HEK293T (cell line): ENCODE results near the gene CDC25A.

ENCODE experiments used
- CTCF ChIA-PET: fragments of 350-600 bp; formaldehyde crosslinking; extraction: SDS; loops from one replicate; lab custom pipeline; 2021; ENCODE audit warnings: antibody characterized with exemption, inconsistent platforms; lab: Yijun Ruan, JAX
- POLR2A ChIA-PET: fragments of 350-600 bp; formaldehyde crosslinking; extraction: SDS; loops from one replicate; lab custom pipeline; 2020; ENCODE audit warnings: antibody characterized with exemption, inconsistent platforms; lab: Yijun Ruan, JAX
- DNase-seq: peaks from one replicate; pipeline ENCODE4 v3.0.0; 2012; ENCODE audit warnings: mixed read lengths; ENCODE audit errors: extremely low spot score
- ARNT ChIP-seq: fragments of 450-650 bp; IDR thresholded peaks from 2 replicates; pipeline ENCODE4 v1.6.1; 2017; ENCODE audit warnings: mild to moderate bottlenecking
- BHLHE40 ChIP-seq: fragments of 450-650 bp; IDR thresholded peaks from 2 replicates; pipeline ENCODE4 v1.6.1; 2016; ENCODE audit warnings: mild to moderate bottlenecking, moderate library complexity, borderline replicate concordance
- CTBP1 ChIP-seq: fragments of 450-650 bp; IDR thresholded peaks from 2 replicates; pipeline ENCODE4 v1.6.1; 2016; ENCODE audit warnings: borderline replicate concordance
- ELF4 ChIP-seq: fragments of 450-650 bp; IDR thresholded peaks from 2 replicates; pipeline ENCODE4 v1.6.1; 2017; ENCODE audit warnings: antibody characterized with exemption
- FOXA1 ChIP-seq: fragments of 450-650 bp; IDR thresholded peaks from 2 replicates; pipeline ENCODE4 v1.6.1; 2016; ENCODE audit warnings: mild to moderate bottlenecking
- FOXK2 ChIP-seq: fragments of 450-650 bp; IDR thresholded peaks from 2 replicates; pipeline ENCODE4 v1.6.1; 2016; ENCODE audit warnings: mild to moderate bottlenecking
- FOXM1 ChIP-seq: fragments of 450-650 bp; IDR thresholded peaks from 2 replicates; pipeline ENCODE4 v1.6.1; 2017; ENCODE audit warnings: mild to moderate bottlenecking, borderline replicate concordance
- HDGF ChIP-seq: fragments of 450-650 bp; IDR thresholded peaks from 2 replicates; pipeline ENCODE4 v1.6.1; 2017; ENCODE audit warnings: antibody characterized with exemption, borderline replicate concordance
- L3MBTL2 ChIP-seq: fragments of 450-650 bp; conservative IDR thresholded peaks from 2 replicates; pipeline ENCODE4 v1.6.1; 2016; ENCODE audit warnings: mild to moderate bottlenecking
- LEF1 ChIP-seq: fragments of 450-650 bp; IDR thresholded peaks from 2 replicates; pipeline ENCODE4 v1.6.1; 2017; ENCODE audit warnings: mild to moderate bottlenecking, borderline replicate concordance
- NFRKB ChIP-seq: fragments of 450-650 bp; IDR thresholded peaks from 2 replicates; pipeline ENCODE4 v1.6.1; 2016; ENCODE audit warnings: mild to moderate bottlenecking, moderate library complexity
- SP1 ChIP-seq: fragments of 450-650 bp; IDR thresholded peaks from 2 replicates; pipeline ENCODE4 v1.6.1; 2017
- SUZ12 ChIP-seq: fragments of 450-650 bp; IDR thresholded peaks from 2 replicates; pipeline ENCODE4 v1.6.1; 2016; ENCODE audit warnings: mild to moderate bottlenecking
- TARDBP ChIP-seq: fragments of 450-650 bp; IDR thresholded peaks from 2 replicates; pipeline ENCODE4 v1.6.1; 2016
- ZNF384 ChIP-seq: fragments of 450-650 bp; IDR thresholded peaks from 2 replicates; pipeline ENCODE4 v1.6.1; 2016
- TF ChIP-seq, protein P1 (sequence below): fragments of 450-650 bp; IDR thresholded peaks from 2 replicates; pipeline ENCODE4 v1.6.1; 2016

CDC25A gene

DNA sequence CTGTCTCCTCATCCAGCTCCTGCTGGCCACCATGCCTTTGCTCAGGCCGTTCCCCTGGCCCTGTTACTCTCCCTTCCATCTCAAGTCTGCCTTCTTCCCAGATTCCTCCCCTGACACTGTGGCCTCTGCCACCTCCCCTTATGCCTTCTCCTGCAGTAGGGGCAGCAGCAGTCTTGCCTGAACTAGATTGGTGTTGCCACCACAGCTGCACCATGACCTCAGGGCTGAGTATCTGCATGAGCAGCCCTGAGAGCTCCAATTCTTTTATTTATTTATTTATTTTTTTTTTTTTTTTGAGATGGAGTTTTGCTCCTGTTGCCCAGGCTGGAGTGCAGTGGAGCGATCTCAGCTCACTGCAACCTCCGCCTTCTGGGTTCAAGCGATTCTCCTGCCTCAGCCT, 21.2 kb upstream of the CDC25A start:
- no peak for DNase-seq
- ChIA-PET POLR2A (interaction anchor here (1.4 to 1.8 kb wide), 2 partner anchors 10 to 21 kb away, joined by 4 read pairs; partner anchors contain the start of gene CDC25A), CTCF (no interaction called here)
- TF ChIP-seq ZNF384 (peak; percentile 61; the same call in 1 of the 2 replicates), BHLHE40 (no peak)

DNA sequence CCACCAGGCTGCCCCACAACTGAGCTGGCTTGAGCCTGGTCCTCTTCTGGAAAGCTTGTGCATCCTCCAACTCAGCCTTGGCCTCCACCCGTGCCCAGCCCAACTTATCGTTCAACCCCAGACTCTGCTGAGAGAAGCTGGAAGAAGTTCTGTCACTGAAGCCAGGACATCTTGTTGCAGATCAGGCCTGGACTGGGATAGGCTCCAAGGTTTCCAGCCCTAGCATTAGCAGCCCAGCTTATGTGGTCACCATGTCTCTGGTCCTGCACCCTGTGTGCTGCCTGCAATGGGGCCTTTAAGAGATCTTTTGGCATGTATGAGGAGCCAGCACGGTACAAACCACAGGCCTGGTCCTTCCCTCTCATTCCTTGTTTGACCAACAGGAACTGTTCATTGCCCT, 19.9 kb upstream of the CDC25A start:
- CTCF ChIA-PET, result interaction anchor here (0.5 kb wide), 1 partner anchor 200 kb away, joined by 3 read pairs; no protein-coding TSS in a partner anchor
- TF ChIP-seq TARDBP (no peak), ARNT (no peak), FOXA1 (no peak), SUZ12 (no peak), NFRKB (no peak), SP1 (no peak)
- POLR2A ChIA-PET, result no interaction called here
- DNase-seq, result no peak

DNA sequence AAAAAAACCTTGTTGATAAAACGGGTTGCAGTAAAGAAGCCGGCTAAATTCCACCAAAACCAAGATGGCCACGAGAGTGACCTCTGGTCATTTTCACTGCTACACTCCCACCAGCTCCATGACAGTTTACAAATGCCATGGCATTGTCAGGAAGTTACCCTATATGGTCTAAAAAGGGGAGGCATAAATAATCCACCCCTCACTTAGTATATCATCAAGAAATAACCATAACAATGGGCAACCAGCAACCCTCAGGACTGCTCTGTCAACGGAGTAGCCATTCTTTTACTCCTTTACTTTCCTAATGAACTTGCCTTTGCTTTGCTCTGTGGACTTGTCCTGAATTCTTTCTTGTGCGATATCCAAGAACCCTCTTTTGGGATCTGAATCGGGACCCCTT, 14.4 kb upstream of the CDC25A start:
- POLR2A ChIA-PET, result no interaction called here
- TF ChIP-seq SUZ12 (no peak), CTBP1 (no peak), TARDBP (no peak), ARNT (no peak), ELF4 (no peak), BHLHE40 (no peak), ZNF384 (no peak), FOXA1 (no peak), LEF1 (no peak), FOXM1 (no peak), FOXK2 (no peak), NFRKB (no peak), L3MBTL2 (no peak), SP1 (no peak)
- TF ChIP-seq, protein P1, sequence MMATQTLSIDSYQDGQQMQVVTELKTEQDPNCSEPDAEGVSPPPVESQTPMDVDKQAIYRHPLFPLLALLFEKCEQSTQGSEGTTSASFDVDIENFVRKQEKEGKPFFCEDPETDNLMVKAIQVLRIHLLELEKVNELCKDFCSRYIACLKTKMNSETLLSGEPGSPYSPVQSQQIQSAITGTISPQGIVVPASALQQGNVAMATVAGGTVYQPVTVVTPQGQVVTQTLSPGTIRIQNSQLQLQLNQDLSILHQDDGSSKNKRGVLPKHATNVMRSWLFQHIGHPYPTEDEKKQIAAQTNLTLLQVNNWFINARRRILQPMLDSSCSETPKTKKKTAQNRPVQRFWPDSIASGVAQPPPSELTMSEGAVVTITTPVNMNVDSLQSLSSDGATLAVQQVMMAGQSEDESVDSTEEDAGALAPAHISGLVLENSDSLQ, result no peak
- CTCF ChIA-PET, result no interaction called here
- DNase-seq, result no peak

DNA sequence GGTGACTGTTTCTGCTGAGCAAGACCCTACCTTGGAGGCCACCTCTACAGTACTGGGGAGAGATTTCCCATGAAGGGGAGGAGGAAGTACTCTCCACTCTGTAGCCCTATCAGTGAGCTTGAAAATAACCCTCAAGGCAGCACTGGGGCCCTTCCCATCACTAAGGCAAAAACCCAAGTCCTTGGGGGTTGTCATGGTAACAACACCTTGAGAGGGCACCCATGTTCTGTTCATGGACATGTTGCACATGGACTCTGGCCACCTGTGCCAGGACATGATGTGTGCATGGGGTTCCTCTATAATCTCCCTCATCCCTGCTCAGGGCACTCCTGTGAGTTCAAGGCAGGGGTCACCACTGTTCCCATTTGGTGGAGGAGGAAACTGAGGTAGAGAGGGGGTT, 10.9 kb upstream of the CDC25A start:
- DNase-seq, result no peak
- POLR2A ChIA-PET, result interaction anchor here (1.7 kb wide), 1 partner anchor 11 kb away, joined by 6 read pairs; the partner anchor contains the start of gene CDC25A
- CTCF ChIA-PET, result interaction anchor here (0.9 kb wide), 1 partner anchor 79 kb away, joined by 3 read pairs; no protein-coding TSS in a partner anchor
- TF ChIP-seq ARNT, result no peak

DNA sequence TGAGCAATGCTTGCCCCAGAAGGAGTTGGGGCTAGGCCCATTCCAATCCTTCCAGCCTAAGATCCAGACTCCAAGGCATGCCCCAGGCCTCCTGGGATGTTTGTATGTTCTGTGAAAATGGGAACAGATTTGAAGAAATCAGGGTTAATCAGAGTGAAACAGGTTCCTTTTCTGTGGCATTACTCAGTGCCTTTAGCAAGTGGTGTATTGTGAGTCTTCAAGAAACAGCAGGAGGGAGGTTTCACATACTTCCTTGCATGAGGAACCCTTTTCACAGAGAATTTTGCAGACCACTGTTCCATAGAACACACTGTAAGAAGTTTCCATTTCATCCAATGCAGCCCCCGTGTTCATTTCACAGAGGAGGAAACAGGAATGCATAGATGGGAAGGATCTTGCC, 8.4 kb upstream of the CDC25A start:
- ChIA-PET CTCF (no interaction called here), POLR2A (no interaction called here)
- TF ChIP-seq TARDBP (no peak), FOXA1 (no peak), ARNT (no peak), FOXM1 (no peak), ELF4 (no peak), SP1 (no peak)
- DNase-seq, result no peak

DNA sequence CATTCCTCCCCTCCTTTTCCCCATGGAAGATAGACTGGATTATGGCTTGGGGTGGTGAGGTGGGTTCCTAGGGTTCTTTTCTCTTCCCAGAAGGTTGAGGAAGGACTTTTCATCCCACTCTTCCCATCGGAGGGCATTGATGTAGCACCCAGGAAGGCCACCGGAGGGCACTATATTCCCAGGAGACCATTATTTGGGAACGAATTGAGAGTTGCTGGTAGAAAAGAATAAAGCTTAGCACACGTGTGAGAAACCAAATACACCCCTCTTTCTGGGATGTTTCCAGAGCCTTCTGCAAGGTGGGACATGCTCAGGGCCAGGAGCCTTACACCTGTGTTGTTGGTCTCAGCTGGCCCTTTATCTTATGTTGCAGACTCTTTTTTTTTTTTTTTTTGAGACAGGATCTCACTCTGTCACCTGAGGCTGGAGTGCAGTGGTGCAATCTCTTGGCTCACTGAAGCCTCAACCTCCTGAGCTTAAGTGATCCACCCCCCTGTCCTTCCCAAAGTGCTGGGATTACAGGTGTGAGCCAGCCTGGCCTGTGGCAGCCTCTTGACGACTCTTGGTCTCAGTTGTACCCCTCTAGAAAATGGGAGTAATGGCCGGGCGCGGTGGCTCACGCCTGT, 6.3 kb upstream of the CDC25A start:
- POLR2A ChIA-PET, result interaction anchor here (1.3 kb wide), 1 partner anchor 47 kb away, joined by 5 read pairs; the partner anchor contains the start of gene ZNF589
- TF ChIP-seq TARDBP (no peak), SUZ12 (no peak), ARNT (no peak), ZNF384 (peak; percentile 93), CTBP1 (no peak), FOXM1 (peak; percentile 78; the same call in 1 of the 2 replicates)
- CTCF ChIA-PET, result interaction anchor here (0.6 to 1.8 kb wide), 5 partner anchors 12 to 242 kb away, joined by 3 to 10 read pairs (median 3); no protein-coding TSS in a partner anchor
- DNase-seq, result peak; percentile 81

DNA sequence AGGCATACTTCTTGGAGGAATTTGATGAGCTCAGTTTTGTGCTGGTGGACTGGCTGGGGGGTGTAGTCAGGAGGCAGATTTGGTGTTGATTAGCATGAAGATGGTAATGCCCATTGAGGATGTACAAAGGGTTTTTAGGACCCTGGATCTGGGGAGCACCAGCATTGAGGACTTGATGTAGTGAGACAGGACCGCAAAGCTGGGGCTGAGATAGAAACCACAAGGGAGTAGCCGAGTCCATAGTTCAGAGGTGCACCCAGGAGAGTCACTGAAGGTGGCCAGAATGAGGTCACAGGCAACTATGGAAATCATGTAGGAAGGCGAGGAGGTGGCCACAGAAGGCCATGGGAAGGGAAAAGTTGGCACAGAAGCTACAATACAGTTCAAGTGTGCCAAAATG, 2.7 kb upstream of the CDC25A start:
- POLR2A ChIA-PET, result interaction anchor here (1.5 kb wide), 1 partner anchor 9 kb away, joined by 3 read pairs; no protein-coding TSS in a partner anchor
- DNase-seq, result no peak
- CTCF ChIA-PET, result interaction anchor here (1.9 kb wide), 1 partner anchor 245 kb away, joined by 12 read pairs; no protein-coding TSS in a partner anchor
- TF ChIP-seq FOXK2, result no peak
- TF ChIP-seq FOXA1, result no peak
- TF ChIP-seq SUZ12, result no peak
- TF ChIP-seq HDGF, result no peak
- TF ChIP-seq ARNT, result no peak
- no peak for TF ChIP-seq TARDBP
- no peak for TF ChIP-seq L3MBTL2
- no peak for TF ChIP-seq BHLHE40
- TF ChIP-seq NFRKB, result no peak
- no peak for TF ChIP-seq LEF1
- TF ChIP-seq ELF4, result no peak
- TF ChIP-seq SP1, result no peak
- no peak for TF ChIP-seq CTBP1
- TF ChIP-seq ZNF384, result no peak
- TF ChIP-seq, protein P1, result no peak
- no peak for TF ChIP-seq FOXM1
